Brain (organoid and tissue), 1 donor: ENCODE data around the gene RAG2. TPM values are rescaled to one million over a fixed set of nuclear protein-coding genes. Genes with fewer than 3 reads are reported as not detected.

Experiments used
- polyA plus RNA-seq: library from polyadenylated mRNA; stranded (reverse); fragments of 350-450 nt; fragmentation: Illumina TruSeq; extraction: RNeasy Lipid Tissue Mini Kit (QIAGEN cat#74804); gene quantifications from one replicate; pipeline ENCODE4 v1.2.3, GENCODE V29; 2015; ENCODE audit warnings: low read depth, low replicate concordance; ENCODE audit not compliant: insufficient read depth

RAG2 gene
- polyA plus RNA-seq, 1 donor from 2014 or later, result not detected

Other genes with a start within 250 kb of the RAG2 start
- 2.6 TPM for gene TRAF6, start 88.0 kb downstream of the RAG2 start, polyA plus RNA-seq
- gene RAG1, start 30.2 kb downstream of the RAG2 start, polyA plus RNA-seq, result not detected
- gene IFTAP, start 3.7 kb downstream of the RAG2 start, polyA plus RNA-seq, result 5.1 TPM